Measurements from ENCODE around the gene CLRN1. TPM values are rescaled to one million over a fixed set of nuclear protein-coding genes. Genes with fewer than 3 reads are reported as not detected.

Gene CLRN1
- total and polyA plus RNA-seq, 2 of the 13 experiments (the other 11 are each of a cell fraction or from before 2014, with no cell fraction given), result not detected

DNA sequence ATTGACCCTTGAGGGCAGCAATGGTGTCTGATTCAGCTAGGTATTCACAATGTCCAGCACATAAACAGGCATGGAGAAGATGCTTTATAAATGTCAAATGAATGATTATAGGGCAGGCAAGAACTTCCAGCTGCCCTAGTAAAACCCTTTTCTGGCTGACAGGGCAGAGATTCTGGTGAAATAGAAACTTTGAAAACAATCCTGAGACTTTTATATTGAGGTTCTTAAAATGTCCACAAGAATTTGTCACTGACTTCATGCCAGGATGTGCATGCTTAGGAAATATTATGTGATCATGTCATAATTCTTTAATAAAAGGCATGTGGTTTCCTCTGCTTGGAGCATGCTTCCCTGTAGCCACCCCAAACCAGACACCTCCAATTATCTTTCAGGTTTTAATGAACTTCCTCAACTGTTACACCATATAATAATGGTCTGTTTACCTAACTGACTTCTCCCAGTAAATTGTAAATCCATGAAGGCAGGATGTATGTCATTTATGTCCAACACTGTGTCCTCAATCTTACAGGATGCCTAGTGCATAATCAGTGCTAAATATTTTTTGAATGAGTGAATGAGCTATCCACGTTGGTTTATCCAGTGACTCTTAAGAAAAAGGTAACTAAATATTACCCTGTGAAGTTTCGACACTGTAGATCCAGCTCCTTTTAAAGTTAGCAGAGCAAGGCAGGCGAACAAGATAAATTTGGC is 43.4 kb upstream of the CLRN1 start:
- FAIRE-seq (no peak), ATAC-seq (no peak), DNase-seq (ENCODE audit: low spot score) (no peak)
- Histone ChIP-seq H3K9me3 (ENCODE audit: low read length) (no peaks in the 10 kb centered on the region), H3K36me3 (replicated peaks in 1 of 2; ENCODE audit: control insufficient read depth in 1 of 2, insufficient read depth in 2 of 2, low read length in 2 of 2) (no peaks in the 10 kb centered on the region), H3K4me3 (replicated peaks in 1 of 3; ENCODE audit: insufficient read depth in 1 of 3, low read depth in 2 of 3, low read length in 3 of 3) (no peak overlapping the region), H3K9ac (ENCODE audit: insufficient read depth, low read depth, low read length) (no peak overlapping the region), H3K4me2 (ENCODE audit: low read depth, low read length) (no peak overlapping the region), H3K4me1 (ENCODE audit: insufficient read depth, low read length) (no peaks in the 10 kb centered on the region), H4K20me1 (ENCODE audit: insufficient read depth, low read length) (no peaks in the 10 kb centered on the region), H2AFZ (ENCODE audit: low read length) (no peak overlapping the region), H3K27me3 (ENCODE audit: control insufficient read depth in 1 of 2, insufficient read depth in 2 of 2, low read length in 2 of 2) (peaks cover 0 to 6% of the 10 kb centered on the region in 2 experiments; a peak in 1 of 5 replicates), H3K79me2 (ENCODE audit: insufficient read depth, low read length) (no peaks in the 10 kb centered on the region), H3K27ac (ENCODE audit: extremely low read length, insufficient read depth, low read length) (no peak overlapping the region)
- 44% methylated on average over 3 of the region's 3 CpGs for WGBS (ENCODE audit: low lambda C conversion rate)
- in situ Hi-C loops (cut with HindIII; ENCODE audit: extremely low pct_ligation_motif_present, low pct_unique_long_range_greater_than_20kb), result no loop called here
- ChIA-PET CTCF (ENCODE audit: low intra/inter-chr PET ratio, low total read pairs) (interaction anchor here (0.6 kb wide), 1 partner anchor 10 kb away, joined by 3 read pairs; no protein-coding TSS in a partner anchor), POLR2A (no interaction called here)
- no TSS peak for BruUV-seq (replicated peaks)
- intact Hi-C loops (cut with micrococcal nuclease; ENCODE audit: unreplicated experiment), result no loop called here
- TF ChIP-seq HNF4G (IDR thresholded peaks at IDR 0.05; ENCODE audit: borderline replicate concordance, low read depth, low read length) (no peak), HNF4G (CRISPR knock-in tag; IDR thresholded peaks at IDR 0.05; ENCODE audit: borderline replicate concordance, low read depth) (no peak), TBP (CRISPR knock-in tag; IDR thresholded peaks at IDR 0.05) (no peak), ZMAT3 (CRISPR knock-in tag; conservative IDR thresholded peaks at IDR 0.05) (no peak), NR3C1 (CRISPR knock-in tag; IDR thresholded peaks at IDR 0.05) (no peak), CENPT (CRISPR knock-in tag; IDR thresholded peaks at IDR 0.05; ENCODE audit: low read depth) (no peak), U2AF2 (IDR thresholded peaks at IDR 0.05; ENCODE audit: low read depth, low read length) (no peak), NFATC3 (CRISPR knock-in tag; IDR thresholded peaks at IDR 0.05) (no peak), ATRX (CRISPR knock-in tag; IDR thresholded peaks at IDR 0.05; ENCODE audit: borderline replicate concordance) (no peak), RFX5 (IDR thresholded peaks at IDR 0.05; ENCODE audit: low read depth, low read length) (no peak)
- TF ChIP-seq, protein P1, sequence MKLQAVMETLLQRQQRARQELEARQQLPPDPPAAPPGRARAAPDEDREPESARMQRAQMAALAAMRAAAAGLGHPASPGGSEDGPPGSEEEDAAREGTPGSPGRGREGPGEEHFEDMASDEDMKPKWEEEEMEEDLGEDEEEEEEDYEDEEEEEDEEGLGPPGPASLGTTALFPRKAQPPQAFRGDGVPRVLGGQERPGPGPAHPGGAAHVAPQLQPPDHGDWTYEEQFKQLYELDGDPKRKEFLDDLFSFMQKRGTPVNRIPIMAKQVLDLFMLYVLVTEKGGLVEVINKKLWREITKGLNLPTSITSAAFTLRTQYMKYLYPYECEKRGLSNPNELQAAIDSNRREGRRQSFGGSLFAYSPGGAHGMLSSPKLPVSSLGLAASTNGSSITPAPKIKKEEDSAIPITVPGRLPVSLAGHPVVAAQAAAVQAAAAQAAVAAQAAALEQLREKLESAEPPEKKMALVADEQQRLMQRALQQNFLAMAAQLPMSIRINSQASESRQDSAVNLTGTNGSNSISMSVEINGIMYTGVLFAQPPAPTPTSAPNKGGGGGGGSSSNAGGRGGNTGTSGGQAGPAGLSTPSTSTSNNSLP (IDR thresholded peaks at IDR 0.05; ENCODE audit: low read depth, low read length), result no peak
- TF ChIP-seq, protein P2, sequence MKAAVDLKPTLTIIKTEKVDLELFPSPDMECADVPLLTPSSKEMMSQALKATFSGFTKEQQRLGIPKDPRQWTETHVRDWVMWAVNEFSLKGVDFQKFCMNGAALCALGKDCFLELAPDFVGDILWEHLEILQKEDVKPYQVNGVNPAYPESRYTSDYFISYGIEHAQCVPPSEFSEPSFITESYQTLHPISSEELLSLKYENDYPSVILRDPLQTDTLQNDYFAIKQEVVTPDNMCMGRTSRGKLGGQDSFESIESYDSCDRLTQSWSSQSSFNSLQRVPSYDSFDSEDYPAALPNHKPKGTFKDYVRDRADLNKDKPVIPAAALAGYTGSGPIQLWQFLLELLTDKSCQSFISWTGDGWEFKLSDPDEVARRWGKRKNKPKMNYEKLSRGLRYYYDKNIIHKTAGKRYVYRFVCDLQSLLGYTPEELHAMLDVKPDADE (CRISPR knock-in tag; IDR thresholded peaks at IDR 0.05), result no peak
- TF ChIP-seq, protein P3, sequence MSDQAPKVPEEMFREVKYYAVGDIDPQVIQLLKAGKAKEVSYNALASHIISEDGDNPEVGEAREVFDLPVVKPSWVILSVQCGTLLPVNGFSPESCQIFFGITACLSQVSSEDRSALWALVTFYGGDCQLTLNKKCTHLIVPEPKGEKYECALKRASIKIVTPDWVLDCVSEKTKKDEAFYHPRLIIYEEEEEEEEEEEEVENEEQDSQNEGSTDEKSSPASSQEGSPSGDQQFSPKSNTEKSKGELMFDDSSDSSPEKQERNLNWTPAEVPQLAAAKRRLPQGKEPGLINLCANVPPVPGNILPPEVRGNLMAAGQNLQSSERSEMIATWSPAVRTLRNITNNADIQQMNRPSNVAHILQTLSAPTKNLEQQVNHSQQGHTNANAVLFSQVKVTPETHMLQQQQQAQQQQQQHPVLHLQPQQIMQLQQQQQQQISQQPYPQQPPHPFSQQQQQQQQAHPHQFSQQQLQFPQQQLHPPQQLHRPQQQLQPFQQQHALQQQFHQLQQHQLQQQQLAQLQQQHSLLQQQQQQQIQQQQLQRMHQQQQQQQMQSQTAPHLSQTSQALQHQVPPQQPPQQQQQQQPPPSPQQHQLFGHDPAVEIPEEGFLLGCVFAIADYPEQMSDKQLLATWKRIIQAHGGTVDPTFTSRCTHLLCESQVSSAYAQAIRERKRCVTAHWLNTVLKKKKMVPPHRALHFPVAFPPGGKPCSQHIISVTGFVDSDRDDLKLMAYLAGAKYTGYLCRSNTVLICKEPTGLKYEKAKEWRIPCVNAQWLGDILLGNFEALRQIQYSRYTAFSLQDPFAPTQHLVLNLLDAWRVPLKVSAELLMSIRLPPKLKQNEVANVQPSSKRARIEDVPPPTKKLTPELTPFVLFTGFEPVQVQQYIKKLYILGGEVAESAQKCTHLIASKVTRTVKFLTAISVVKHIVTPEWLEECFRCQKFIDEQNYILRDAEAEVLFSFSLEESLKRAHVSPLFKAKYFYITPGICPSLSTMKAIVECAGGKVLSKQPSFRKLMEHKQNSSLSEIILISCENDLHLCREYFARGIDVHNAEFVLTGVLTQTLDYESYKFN (CRISPR knock-in tag; conservative IDR thresholded peaks at IDR 0.05), result no peak
- TF ChIP-seq, protein P4, sequence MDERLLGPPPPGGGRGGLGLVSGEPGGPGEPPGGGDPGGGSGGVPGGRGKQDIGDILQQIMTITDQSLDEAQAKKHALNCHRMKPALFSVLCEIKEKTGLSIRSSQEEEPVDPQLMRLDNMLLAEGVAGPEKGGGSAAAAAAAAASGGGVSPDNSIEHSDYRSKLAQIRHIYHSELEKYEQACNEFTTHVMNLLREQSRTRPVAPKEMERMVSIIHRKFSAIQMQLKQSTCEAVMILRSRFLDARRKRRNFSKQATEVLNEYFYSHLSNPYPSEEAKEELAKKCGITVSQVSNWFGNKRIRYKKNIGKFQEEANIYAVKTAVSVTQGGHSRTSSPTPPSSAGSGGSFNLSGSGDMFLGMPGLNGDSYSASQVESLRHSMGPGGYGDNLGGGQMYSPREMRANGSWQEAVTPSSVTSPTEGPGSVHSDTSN (CRISPR knock-in tag; IDR thresholded peaks at IDR 0.05), result no peak

All from HepG2 (cell line).